Metanephros (tissue), 2 donors: ENCODE results near the gene PCAT6. TPM values are rescaled to one million over a fixed set of nuclear protein-coding genes. Genes with fewer than 3 reads are reported as not detected.

Experiments
- small RNA-seq: library from RNA; depleted of rRNA; stranded (forward); fragments of <200 nt; gene quantifications from one replicate; pipeline ENCODE3, GENCODE V24; 2014; ENCODE audit warnings: low replicate concordance
- total RNA-seq: library from RNA; depleted of rRNA; stranded (reverse); fragments of >200 nt; gene quantifications from one replicate; pipeline ENCODE4 v1.2.3, GENCODE V29; 2014

The PCAT6 gene
- total RNA-seq = not detected

DNA sequence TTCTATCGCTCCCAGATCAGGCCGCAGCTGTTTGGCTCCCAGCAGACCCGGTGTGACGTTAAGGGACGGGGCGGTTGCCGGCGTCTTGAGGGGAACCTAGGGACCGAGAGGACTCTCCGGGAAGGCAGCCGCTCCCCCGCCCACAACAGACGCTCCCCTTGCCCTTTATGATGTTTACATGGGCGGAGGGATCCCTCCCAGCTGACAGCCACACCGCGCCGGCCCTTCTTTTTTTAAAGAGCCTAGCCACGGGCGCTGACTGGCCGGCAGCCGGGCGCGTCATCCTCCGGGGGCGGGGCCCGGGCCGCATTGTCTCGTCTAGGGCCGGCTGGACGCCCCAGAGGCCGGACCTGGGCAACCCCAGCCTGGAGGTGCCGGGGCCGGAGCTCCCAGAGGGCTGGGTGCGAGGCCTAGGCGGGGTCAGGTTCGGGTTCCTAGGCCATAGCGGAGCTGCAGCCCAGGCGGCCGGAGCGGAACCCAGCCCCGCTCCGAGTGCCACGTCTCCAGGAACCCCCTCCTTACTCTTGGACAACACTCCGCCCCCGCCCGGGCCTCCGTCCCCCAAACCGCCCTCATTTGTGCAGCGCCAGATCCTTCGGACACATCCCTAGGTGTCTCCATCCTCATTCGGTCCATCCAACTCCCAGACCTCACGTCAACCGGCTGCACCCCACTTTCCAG is at the start of gene PCAT6:
Gene PCAT6 (plus strand): TSS at position 340 of the 681 bp plus-strand sequence.

DNA sequence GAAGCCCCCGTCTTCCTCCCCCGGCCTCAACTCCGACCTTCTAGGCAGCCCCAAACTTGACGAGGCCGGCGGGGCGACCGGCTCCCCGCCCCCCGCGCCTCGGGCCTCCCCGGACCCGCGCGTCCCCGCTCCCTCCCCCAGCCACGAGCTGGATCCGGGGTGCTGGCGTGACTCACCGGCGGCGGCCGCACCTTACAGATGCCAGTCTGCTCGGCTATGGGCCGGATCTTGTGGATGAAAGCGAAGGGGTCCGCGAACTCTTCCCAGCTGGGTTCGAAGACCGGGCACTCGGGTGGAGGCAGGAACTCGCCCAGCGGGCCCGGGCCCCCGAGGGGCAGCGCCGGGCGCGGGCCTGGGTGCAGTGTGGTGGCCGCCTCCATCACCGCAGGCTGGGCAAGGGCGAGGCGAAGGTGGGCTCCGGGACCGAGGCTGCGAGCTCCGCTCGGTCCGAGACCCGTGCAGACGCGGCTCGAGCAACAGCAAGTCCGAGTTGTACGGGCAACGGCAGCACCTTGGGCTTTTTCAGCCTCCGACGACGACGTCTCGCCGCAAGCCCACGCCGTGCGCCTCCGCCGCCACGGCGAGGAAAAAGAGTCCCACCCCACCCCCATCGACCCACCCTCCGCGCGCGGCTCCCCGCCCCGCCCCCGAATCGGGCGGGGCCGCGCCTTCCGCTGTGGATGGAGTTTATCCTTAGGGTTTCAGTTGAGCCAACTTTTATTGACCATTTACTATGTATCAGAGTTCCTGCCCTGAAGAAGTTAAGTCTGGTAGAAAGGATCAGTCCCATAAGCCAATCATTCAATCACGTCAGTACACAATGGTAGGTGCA is 2.6 kb upstream of the PCAT6 start, which contains the start of gene KDM5B:
Gene KDM5B (minus strand): TSS at position 496 of the 832 bp plus-strand sequence. CDS start 116 bp downstream, at position 380.

Small RNA genes lying within 50 kb of the gene (small RNA-seq; reads per million reads assigned to genes)
- gene AC098934.3 = not detected

Other genes with a start within 250 kb of the PCAT6 start
- 1.3 TPM for gene SYT2, start 100.5 kb upstream of the PCAT6 start, total RNA-seq
- 161 TPM for gene KDM5B, start 2.5 kb upstream of the PCAT6 start, total RNA-seq
- gene RABIF, start 78.2 kb downstream of the PCAT6 start, total RNA-seq = 4.8 TPM
- 24.2 TPM for gene KLHL12, start 116.3 kb downstream of the PCAT6 start, total RNA-seq
- gene ADIPOR1, start 147.4 kb downstream of the PCAT6 start, total RNA-seq = 99.1 TPM
- 49.0 TPM for gene CYB5R1, start 156.3 kb downstream of the PCAT6 start, total RNA-seq
- gene TMEM183A, start 196.4 kb downstream of the PCAT6 start, total RNA-seq = 61.5 TPM
- 14.0 TPM for gene PPFIA4, start 215.5 kb downstream of the PCAT6 start, total RNA-seq